ENCODE data around the gene DEFB129. TPM values are rescaled to one million over a fixed set of nuclear protein-coding genes. Genes with fewer than 3 reads are reported as not detected.
"Not testable (repeated sequence)": the region's sequence is repeated elsewhere in the genome, so short reads cannot be mapped to it uniquely, and the experiment has no call there.

The DEFB129 gene
- polyA plus RNA-seq, 1 donor (not counting 4 experiments of a cell fraction or from before 2014, with no cell fraction given): not detected

DNA sequence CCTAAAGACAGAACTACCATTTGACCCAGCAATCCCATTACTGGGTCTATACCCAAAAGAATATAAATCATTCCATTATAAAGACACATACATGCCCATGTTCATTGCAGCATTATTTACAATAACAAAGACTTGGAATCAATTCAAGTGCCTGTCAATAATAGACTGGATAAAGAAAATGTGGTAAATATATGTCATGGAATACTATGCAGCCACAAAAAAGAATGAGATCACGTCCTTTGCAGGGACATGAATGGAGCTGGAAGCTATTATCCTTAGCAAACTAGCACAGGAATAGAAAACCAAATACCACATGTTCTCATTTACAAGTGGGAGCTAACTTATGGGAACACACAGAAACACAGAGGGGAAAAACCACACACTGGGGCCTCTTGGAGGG is 28.8 kb upstream of the DEFB129 start:
- FAIRE-seq (no peak), DNase-seq (ENCODE audit: low read depth, low spot score) (no peak)
- TF ChIP-seq EZH2 (IDR thresholded peaks at IDR 0.05; ENCODE audit: low read length): no peak
- TF ChIP-seq, protein P1, sequence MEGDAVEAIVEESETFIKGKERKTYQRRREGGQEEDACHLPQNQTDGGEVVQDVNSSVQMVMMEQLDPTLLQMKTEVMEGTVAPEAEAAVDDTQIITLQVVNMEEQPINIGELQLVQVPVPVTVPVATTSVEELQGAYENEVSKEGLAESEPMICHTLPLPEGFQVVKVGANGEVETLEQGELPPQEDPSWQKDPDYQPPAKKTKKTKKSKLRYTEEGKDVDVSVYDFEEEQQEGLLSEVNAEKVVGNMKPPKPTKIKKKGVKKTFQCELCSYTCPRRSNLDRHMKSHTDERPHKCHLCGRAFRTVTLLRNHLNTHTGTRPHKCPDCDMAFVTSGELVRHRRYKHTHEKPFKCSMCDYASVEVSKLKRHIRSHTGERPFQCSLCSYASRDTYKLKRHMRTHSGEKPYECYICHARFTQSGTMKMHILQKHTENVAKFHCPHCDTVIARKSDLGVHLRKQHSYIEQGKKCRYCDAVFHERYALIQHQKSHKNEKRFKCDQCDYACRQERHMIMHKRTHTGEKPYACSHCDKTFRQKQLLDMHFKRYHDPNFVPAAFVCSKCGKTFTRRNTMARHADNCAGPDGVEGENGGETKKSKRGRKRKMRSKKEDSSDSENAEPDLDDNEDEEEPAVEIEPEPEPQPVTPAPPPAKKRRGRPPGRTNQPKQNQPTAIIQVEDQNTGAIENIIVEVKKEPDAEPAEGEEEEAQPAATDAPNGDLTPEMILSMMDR (optimal IDR thresholded peaks at IDR 0.05 in 1 of 3, IDR thresholded peaks at IDR 0.05 in 1 of 3, conservative IDR thresholded peaks at IDR 0.05 in 1 of 3; ENCODE audit: extremely low read depth in 1 of 3, insufficient read depth in 2 of 3, low read length in 3 of 3): no peak
- Histone ChIP-seq H3K36me3 (ENCODE audit: control insufficient read depth in 2 of 2, extremely low read depth in 1 of 2, insufficient read depth in 2 of 2, low read length in 2 of 2) (no peaks in the 10 kb centered on the region), H3K27me3 (ENCODE audit: control insufficient read depth, extremely low read depth, insufficient read depth, low read length) (no peaks in the 10 kb centered on the region), H3K79me2 (ENCODE audit: control insufficient read depth, insufficient read depth, low read length) (no peaks in the 10 kb centered on the region), H3K9me3 (ENCODE audit: control insufficient read depth, low read depth, low read length) (no peaks in the 10 kb centered on the region), H3K4me2 (ENCODE audit: control insufficient read depth, extremely low read depth, insufficient read depth, low read depth, low read length) (no peak overlapping the region), H3K27ac (ENCODE audit: control insufficient read depth, insufficient read depth, low read length) (no peak overlapping the region), H3K4me3 (ENCODE audit: control insufficient read depth in 2 of 3, extremely low read depth in 1 of 3, insufficient read depth in 2 of 3, low read depth in 1 of 3, low read length in 3 of 3) (no peak overlapping the region), H2AFZ (ENCODE audit: control insufficient read depth, low read length) (no peak overlapping the region), H3K4me1 (ENCODE audit: control insufficient read depth, extremely low read depth, insufficient read depth, low read length) (no peaks in the 10 kb centered on the region), H3K9me1 (ENCODE audit: control insufficient read depth, extremely low read depth, insufficient read depth, low read length) (no peaks in the 10 kb centered on the region), H3K9ac (ENCODE audit: control insufficient read depth, extremely low read depth, insufficient read depth, low read length) (no peak overlapping the region), H4K20me1 (ENCODE audit: control insufficient read depth, extremely low read depth, insufficient read depth, low read length) (no peaks in the 10 kb centered on the region)
- dilution Hi-C loops (cut with MboI; ENCODE audit: extremely low pct_ligation_motif_present, low sequenced_read_pairs): no loop called here

DNA sequence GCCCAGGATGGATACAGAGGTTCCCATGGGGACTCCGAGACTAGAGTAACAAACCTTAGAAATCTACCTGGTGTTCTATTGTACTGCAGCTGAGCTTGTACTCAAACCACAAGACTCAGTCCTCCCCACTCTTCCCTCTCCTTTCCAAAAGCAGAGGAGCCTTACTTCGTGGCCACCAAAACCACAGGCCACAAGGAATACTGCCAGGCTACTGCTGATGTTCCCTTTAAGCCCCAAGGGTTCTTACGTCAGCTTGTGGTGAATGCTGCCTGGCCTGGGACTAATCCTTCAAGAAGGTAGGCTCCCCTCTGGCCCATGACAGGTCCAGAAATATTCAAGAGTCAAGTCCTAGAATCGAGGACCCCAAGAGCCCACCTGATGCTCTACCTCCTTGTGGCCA is 27.1 kb upstream of the DEFB129 start:
- no peak for DNase-seq (ENCODE audit: low read depth, low spot score)

DNA sequence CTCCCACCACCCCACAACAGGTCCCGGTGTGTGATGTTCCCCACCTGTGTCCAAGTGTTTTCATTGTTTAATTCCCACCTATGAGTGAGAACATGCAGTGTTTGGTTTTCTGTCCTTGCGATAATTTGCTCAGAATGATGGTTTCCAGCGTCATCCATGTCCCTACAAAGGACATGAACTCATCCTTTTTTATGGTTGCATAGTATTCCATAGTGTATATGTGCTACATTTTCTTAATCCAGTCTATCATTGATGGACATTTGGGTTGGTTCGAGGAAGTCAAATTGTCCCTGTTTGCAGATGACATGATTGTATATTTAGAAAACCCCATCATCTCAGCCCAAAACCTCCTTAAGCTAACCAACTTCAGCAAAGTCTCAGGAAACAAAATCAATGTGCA is 23.4 kb upstream of the DEFB129 start:
- FAIRE-seq; H3K79me2 ChIP-seq (ENCODE audit: control insufficient read depth, insufficient read depth, low read length); H3K4me1 ChIP-seq (ENCODE audit: control insufficient read depth, extremely low read depth, insufficient read depth, low read length); H3K9me3 ChIP-seq (ENCODE audit: control insufficient read depth, low read depth, low read length); DNase-seq (ENCODE audit: low read depth, low spot score); H3K9ac ChIP-seq (ENCODE audit: control insufficient read depth, extremely low read depth, insufficient read depth, low read length); H3K4me3 ChIP-seq (ENCODE audit: control insufficient read depth in 2 of 3, extremely low read depth in 1 of 3, insufficient read depth in 2 of 3, low read depth in 1 of 3, low read length in 3 of 3); H3K27ac ChIP-seq (ENCODE audit: control insufficient read depth, insufficient read depth, low read length); H3K27me3 ChIP-seq (ENCODE audit: control insufficient read depth, extremely low read depth, insufficient read depth, low read length); dilution Hi-C loops (cut with MboI; ENCODE audit: extremely low pct_ligation_motif_present, low sequenced_read_pairs); H4K20me1 ChIP-seq (ENCODE audit: control insufficient read depth, extremely low read depth, insufficient read depth, low read length); H2AFZ ChIP-seq (ENCODE audit: control insufficient read depth, low read length); H3K36me3 ChIP-seq (ENCODE audit: control insufficient read depth in 2 of 2, extremely low read depth in 1 of 2, insufficient read depth in 2 of 2, low read length in 2 of 2); H3K9me1 ChIP-seq (ENCODE audit: control insufficient read depth, extremely low read depth, insufficient read depth, low read length); H3K4me2 ChIP-seq (ENCODE audit: control insufficient read depth, extremely low read depth, insufficient read depth, low read depth, low read length): not testable (repeated sequence)

More for the DNA sequence above, 27.1 kb upstream of the DEFB129 start:
- dilution Hi-C loops (cut with MboI; ENCODE audit: extremely low pct_ligation_motif_present, low sequenced_read_pairs): no loop called here
- H3K9ac ChIP-seq (ENCODE audit: control insufficient read depth, extremely low read depth, insufficient read depth, low read length): no peak overlapping the region
- H2AFZ ChIP-seq (ENCODE audit: control insufficient read depth, low read length): no peak overlapping the region
- no peak overlapping the region for H3K27ac ChIP-seq (ENCODE audit: control insufficient read depth, insufficient read depth, low read length)
- no peaks in the 10 kb centered on the region for H4K20me1 ChIP-seq (ENCODE audit: control insufficient read depth, extremely low read depth, insufficient read depth, low read length)
- no peaks in the 10 kb centered on the region for H3K36me3 ChIP-seq (ENCODE audit: control insufficient read depth in 2 of 2, extremely low read depth in 1 of 2, insufficient read depth in 2 of 2, low read length in 2 of 2)
- H3K4me2 ChIP-seq (ENCODE audit: control insufficient read depth, extremely low read depth, insufficient read depth, low read depth, low read length): no peak overlapping the region
- TF ChIP-seq, protein P1 (optimal IDR thresholded peaks at IDR 0.05 in 1 of 3, IDR thresholded peaks at IDR 0.05 in 1 of 3, conservative IDR thresholded peaks at IDR 0.05 in 1 of 3; ENCODE audit: extremely low read depth in 1 of 3, insufficient read depth in 2 of 3, low read length in 3 of 3): no peak
- no peak for TF ChIP-seq EZH2 (IDR thresholded peaks at IDR 0.05; ENCODE audit: low read length)
- no peak for FAIRE-seq
- no peaks in the 10 kb centered on the region for H3K9me1 ChIP-seq (ENCODE audit: control insufficient read depth, extremely low read depth, insufficient read depth, low read length)
- no peaks in the 10 kb centered on the region for H3K9me3 ChIP-seq (ENCODE audit: control insufficient read depth, low read depth, low read length)
- no peaks in the 10 kb centered on the region for H3K27me3 ChIP-seq (ENCODE audit: control insufficient read depth, extremely low read depth, insufficient read depth, low read length)
- H3K79me2 ChIP-seq (ENCODE audit: control insufficient read depth, insufficient read depth, low read length): no peaks in the 10 kb centered on the region
- no peaks in the 10 kb centered on the region for H3K4me1 ChIP-seq (ENCODE audit: control insufficient read depth, extremely low read depth, insufficient read depth, low read length)
- no peak overlapping the region for H3K4me3 ChIP-seq (ENCODE audit: control insufficient read depth in 2 of 3, extremely low read depth in 1 of 3, insufficient read depth in 2 of 3, low read depth in 1 of 3, low read length in 3 of 3)
